GM03348 (cell line): ENCODE measurements around the gene CACNA1A.
A peak's percentile ranks its signal among the peaks of the same experiment; 100 is the strongest.
"Not testable (repeated sequence)": the region's sequence is repeated elsewhere in the genome, so short reads cannot be mapped to it uniquely, and the experiment has no call there.

ENCODE experiments used
- DNase-seq: peaks from one replicate; pipeline ENCODE4 v3.0.0; 2012; ENCODE audit warnings: low spot score

CACNA1A gene

DNA sequence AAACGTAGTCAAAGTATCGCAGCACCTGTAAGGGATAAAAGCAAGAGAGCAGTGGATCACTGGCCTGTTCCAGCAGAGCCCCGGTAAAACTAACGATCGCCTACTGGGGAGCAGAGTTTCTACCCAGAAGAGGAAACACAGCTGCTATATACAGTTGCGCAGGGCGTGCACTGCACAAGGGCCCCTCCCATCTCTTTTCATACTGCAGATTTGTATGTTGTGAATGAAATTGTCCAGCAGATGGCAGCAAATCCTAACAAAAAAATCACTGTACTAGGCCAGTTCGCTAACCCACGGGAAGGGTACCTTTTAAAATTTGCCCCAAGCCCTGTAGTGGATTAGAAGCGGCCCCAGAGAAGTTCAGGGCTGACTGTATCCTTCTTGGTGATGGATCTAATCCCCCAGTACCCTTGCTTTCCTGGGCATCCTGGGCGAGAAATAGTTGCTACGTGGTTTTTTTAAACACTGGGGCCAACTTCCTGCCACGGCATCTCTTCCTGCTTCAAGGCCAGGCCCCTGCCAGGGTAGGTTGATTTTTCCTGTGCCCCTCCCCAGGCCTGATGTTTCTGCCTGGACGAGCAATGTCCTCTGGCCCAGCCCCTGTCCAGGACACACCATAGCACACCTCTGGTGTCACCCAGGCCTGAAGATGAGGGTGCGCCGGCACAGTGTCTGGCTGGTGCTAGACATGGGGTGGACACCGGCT is 229.0 kb downstream of the CACNA1A start:
- DNase-seq, result peak; percentile 86

DNA sequence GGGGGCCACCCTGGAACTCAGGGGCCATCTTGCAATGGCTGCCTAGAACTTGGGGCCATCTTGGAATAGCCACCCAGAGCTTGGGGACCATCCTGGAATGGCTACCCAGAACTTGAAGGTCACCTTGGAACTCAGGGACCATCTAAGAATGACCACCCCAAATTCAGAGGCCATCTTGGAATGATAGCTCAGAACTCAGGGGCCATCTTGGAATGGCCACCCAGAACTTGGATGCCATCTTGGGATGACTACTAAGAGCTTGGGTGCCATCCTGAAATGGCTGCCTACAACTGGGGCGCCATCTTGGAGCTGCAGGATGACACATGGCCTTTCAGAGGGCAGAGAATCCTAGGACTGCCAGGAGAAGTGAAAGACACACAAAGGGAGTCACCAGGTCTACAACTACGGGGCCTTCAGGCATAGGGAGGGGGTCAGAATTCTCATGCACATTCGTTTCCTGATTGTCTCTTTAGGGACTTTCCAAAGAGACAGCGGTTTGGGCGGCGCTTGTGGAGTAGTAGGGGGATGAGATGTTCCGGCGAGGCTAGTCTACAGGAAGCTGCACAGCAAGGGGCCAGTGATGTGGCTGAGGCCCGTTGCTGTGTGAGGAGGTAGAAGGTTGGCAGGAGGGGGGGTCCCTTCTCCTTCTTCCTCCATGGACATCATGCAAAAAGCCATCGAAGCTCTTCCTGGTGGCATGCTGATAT is 231.1 kb downstream of the CACNA1A start:
- no peak for DNase-seq

DNA sequence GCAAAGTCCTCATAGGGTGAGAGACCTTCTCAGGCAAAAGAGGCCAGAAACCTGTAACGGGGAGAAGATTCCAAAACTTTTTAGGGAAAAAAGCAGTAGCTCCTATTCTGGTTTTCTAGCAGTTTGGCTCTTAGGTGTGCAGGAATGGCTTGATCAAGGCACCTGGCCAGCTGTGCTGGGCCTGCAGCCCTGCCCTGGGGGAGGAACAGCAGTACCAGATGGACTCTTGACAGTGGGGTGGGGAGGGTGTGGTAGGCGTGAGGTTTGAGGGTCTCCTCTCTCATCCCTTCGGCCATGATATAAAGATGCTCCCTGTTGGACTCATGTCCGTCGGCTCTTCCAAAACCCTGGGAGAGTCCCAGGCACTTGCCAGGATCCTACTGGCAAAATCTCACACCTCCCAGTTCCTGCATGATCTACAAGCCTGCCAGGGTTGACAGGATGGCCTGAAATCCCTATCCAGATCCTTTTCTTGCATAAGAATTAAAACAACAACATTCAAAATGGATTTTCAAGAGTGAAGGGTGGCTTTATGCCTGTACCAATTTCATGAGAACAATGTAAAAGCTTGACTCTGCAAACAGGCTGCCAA is 235.7 kb downstream of the CACNA1A start:
- DNase-seq, result no peak

DNA sequence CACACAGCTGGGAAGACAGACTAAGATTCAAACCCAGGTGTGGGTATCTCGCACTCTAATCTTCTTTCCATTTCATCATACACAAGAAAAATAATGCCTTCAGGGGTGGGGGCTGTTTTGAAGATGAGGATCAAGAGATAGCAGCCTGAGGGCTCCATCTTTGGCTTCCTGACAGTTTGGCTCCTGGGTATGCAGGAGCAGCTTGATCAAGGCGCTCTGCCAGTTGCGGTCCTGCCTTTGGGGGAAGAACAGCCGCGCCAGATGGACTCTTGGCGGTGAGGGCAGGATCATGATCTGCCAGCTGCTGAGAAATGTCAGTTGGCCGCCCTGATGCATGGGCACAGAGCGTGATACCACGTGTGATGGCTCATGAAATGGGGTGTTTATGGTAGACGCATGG is 236.9 kb downstream of the CACNA1A start:
- DNase-seq, result no peak

DNA sequence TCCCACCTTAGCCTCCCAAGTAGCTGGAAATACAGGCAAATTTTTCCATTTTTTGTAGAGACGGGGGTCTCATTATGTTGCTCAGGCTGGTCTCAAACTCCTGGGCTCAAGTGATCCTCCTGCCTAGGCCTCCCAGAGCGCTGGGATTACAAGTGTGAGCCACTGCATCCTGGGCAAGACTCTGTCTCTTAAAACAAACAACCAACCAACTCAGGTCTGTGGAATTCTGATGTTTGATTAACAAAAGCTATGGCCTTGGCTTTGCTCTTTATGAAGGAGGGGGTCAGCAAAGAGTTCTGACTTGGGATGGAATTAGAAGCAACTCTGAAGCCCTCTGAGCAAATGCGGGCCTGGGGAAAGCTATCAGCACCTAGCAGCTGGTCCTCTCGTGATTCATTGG is 238.4 kb downstream of the CACNA1A start:
- DNase-seq, result no peak

- DNase-seq, result no peak
Observed at GRCh38 chr19:13267131-13267530, 239.1 kb downstream of the CACNA1A start.

- DNase-seq, result peak; percentile 76
Observed at GRCh38 chr19:13262450-13262849, 243.8 kb downstream of the CACNA1A start.

DNA sequence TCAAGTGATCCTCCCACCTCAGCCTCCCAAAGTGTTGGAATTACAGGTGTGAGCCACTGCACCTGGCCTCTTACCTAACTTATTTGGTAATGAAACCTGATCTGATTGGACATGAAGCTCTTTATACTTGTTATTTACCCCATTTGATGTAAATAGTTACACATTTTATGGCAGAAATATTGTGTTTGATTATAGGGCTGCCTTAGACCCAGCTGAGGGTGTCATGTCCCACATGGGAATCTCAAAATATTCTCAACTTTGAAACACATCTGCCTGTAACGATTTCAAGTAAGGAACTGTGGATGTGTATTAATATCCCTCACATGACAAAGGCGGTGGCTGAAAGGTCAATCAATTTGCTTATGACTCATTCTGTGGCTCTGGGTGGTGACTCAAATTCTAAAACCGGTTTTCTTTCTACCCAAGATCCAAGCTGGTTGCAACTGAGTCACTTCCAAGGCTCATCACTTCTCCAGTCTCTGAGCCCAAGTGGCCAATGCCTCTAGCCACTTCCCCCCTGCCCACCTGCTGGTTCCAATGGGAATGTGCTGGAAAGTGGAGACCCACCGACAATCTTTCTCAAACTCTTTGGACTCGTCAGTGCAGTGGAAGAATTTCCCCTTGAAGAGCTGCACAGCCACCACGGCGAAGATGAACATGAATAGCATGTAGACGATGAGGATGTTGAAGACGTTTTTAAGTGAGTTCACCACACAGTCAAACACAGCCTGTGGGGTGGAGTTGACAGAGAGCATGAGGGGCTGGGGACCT is 245.2 kb downstream of the CACNA1A start:
- DNase-seq, result peak; percentile 90

DNA sequence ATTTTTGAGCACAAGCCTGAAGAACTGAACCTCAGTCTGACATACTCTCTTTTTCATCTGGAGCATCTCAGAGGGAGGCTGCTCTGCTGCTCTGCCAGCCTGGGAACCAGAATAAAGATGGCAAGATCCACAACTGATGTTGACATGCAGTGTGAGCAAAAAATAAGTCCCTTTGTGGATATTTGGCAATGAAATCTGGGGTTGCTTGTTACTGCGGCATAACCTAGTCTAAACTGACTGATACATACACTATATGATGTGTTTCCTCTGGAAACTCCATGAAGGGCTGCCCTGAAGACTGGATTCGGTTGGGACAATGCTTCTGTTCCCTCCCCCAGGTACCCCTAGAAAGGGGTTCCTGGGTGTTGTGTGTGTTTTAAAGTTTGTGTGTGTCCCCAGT is 249.4 kb downstream of the CACNA1A start:
- DNase-seq, result no peak

GRCh38 chr19:13256398-13256797 is 249.9 kb downstream of the CACNA1A start:
- not testable (repeated sequence) for DNase-seq

GRCh38 chr19:13255719-13256059 is 250.6 kb downstream of the CACNA1A start:
- no peak for DNase-seq

- DNase-seq, result no peak
Observed at GRCh38 chr19:13255041-13255718, 251.1 kb downstream of the CACNA1A start.

DNA sequence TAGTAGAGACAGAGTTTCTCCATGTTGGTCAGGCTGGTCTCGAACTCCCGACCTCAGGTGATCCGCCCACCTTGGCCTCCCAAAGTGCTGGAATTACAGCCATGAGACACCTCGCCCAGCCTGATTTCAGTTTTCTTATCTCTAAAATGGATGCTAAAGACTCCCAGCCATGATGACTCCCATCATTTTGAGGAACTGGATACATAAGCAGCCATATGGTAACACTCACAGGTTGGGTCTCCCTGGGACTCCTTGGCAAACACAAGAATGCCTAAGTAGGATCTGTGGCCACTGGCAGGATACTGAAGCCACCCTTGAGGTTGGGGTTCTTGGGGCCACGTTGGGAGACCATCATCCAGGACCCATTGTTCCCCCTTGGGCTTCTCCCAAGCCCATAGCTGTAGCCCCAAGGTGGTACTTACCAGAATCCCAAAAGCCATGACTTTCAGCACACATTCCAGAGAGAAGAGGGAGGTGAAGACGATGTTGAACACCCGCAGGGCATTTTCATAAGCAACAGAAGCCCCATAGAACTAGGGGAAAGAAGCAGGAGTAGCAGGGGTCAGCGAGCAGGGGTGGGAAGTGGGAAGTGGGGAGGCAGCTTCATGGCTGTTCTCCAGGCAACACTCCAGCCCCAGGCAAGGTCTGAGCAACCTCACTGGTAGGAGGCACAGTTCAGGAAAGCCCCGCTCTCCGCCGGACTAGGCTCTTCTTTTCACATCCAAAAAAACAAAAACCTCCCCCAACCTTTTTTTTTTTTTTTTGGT is 253.5 kb downstream of the CACNA1A start:
- no peak for DNase-seq

DNA sequence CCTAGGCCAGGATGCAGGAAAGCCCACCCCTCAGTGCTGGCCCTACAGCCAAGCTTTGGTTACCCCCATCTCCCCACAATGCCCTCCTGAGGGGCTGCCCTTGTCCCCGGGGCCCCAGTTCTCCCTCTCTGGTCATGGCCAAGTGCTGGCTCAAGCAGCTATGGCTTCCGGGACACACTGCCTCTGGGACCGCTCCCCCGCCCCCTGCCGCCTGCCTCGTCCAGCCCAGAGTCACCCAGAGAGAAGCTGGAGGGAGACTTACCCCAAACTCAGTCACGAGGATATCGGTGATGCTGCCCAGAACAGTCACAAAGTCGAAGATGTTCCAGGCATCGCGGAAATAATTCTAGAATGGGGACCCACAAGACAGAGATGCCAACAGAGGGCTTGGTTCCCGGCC is 261.4 kb downstream of the CACNA1A start:
- DNase-seq, result no peak

GRCh38 chr19:13241231-13242104 is 264.8 kb downstream of the CACNA1A start:
- no peak for DNase-seq

DNA sequence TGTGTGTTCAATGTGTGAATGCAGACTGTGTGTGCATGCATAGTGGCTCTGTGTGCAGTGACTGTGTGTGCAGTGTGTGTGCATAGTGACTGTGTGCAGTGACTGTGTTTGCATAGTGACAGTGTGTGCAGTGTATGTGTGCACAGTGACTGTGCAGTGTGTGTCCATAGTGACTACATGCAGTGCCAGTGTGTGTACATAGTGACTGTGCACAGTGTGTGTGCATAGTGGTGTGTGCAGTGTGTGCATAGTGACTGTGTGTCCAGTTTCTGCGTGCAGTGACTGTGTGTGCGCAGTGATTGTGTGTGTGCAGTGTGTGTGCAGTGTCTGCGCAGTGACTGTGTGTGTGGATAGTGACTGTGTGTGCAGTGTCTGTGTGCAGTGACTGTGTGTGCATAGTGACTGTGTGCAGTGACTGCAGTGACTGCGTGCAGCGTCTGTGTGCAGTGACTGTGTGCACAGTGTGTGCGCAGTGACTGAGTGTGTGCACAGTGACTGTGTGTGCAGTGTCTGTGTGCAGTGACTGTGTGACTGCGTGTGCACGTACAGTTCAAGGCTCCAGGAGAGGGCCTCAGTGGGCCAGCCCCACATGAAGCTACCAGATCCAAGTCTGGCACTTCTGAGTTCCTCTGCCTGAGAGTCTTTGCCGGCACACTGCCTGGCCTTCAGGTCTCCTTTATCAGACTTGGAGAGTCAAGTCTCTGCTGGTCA is 265.8 kb downstream of the CACNA1A start:
- no peak for DNase-seq

GRCh38 chr19:13238891-13239534 is 267.3 kb downstream of the CACNA1A start:
- DNase-seq, result no peak

GRCh38 chr19:13234518-13234917 is 271.8 kb downstream of the CACNA1A start:
- peak; percentile 80 for DNase-seq

DNA sequence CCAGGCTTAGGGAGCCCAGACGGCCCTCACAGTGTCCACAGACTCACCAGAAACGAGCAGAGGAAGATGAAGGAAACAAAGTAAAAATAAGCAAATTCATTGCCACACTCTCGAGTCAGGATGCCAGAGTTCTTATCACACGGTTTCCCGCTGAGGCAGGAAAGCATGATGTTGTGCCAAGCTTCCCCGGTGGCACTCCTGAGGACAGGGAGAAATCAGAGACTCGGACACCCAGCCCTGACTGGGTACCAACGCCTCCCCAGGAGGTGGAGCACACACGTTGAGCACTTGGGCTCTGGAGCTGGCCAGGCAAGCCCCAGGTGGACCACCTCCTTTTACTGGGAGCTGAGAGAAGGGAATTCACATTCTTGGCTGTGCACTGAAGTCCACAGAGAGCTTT is 274.6 kb downstream of the CACNA1A start:
- no peak for DNase-seq
